UCSD-AML1 (cell line): ENCODE data around the gene GXYLT2.
"Not testable (repeated sequence)": the region's sequence is repeated elsewhere in the genome, so short reads cannot be mapped to it uniquely, and the experiment has no call there.

Source experiments
- DNase-seq: peaks from one replicate; lab custom pipeline; 2025; ENCODE audit not compliant: unreplicated experiment; lab: John Stamatoyannopoulos, UW

GXYLT2 gene

GRCh38 chr3:72892081-72892775 is 4.4 kb downstream of the GXYLT2 start:
- DNase-seq = no peak

GRCh38 chr3:72892870-72893269 is 5.0 kb downstream of the GXYLT2 start:
- no peak for DNase-seq

- no peak for DNase-seq
Measured at GRCh38 chr3:72894976-72895552, 7.2 kb downstream of the GXYLT2 start.

- DNase-seq = no peak
Measured at GRCh38 chr3:72896996-72897757, 9.3 kb downstream of the GXYLT2 start.

GRCh38 chr3:72897758-72898007 is 9.8 kb downstream of the GXYLT2 start:
- DNase-seq = no peak

GRCh38 chr3:72899349-72899765 is 11.5 kb downstream of the GXYLT2 start:
- DNase-seq = no peak

- DNase-seq = no peak
Measured at GRCh38 chr3:72900048-72900447, 12.2 kb downstream of the GXYLT2 start.

GRCh38 chr3:72901840-72902239 is 14.0 kb downstream of the GXYLT2 start:
- no peak for DNase-seq

- DNase-seq = no peak
Measured at GRCh38 chr3:72903004-72903403, 15.2 kb downstream of the GXYLT2 start.

- DNase-seq = no peak
Measured at GRCh38 chr3:72904163-72904562, 16.3 kb downstream of the GXYLT2 start.

GRCh38 chr3:72906154-72906553 is 18.3 kb downstream of the GXYLT2 start:
- DNase-seq = no peak

GRCh38 chr3:72907131-72907711 is 19.4 kb downstream of the GXYLT2 start:
- DNase-seq = no peak

- no peak for DNase-seq
Measured at GRCh38 chr3:72907731-72908620, 20.1 kb downstream of the GXYLT2 start.

GRCh38 chr3:72909591-72909990 is 21.7 kb downstream of the GXYLT2 start:
- DNase-seq = no peak

GRCh38 chr3:72912532-72912931 is 24.7 kb downstream of the GXYLT2 start:
- no peak for DNase-seq

GRCh38 chr3:72914383-72914782 is 26.5 kb downstream of the GXYLT2 start:
- DNase-seq = no peak

- no peak for DNase-seq
Measured at GRCh38 chr3:72916250-72916649, 28.4 kb downstream of the GXYLT2 start.

GRCh38 chr3:72919520-72919919 is 31.7 kb downstream of the GXYLT2 start:
- no peak for DNase-seq

GRCh38 chr3:72924055-72924454 is 36.2 kb downstream of the GXYLT2 start:
- no peak for DNase-seq

GRCh38 chr3:72928781-72929735 is 41.2 kb downstream of the GXYLT2 start:
- DNase-seq = not testable (repeated sequence)
